LoVo (cell line): Measurements from ENCODE around the gene SLC22A6.

ENCODE experiments used
- DNase-seq: peaks from one replicate; pipeline ENCODE4 v3.0.0-alpha.2; 2016; ENCODE audit warnings: low spot score

SLC22A6 gene

GRCh38 chr11:62931499-62932278, 53.1 kb downstream of the SLC22A6 start:
- peak; percentile 15 for DNase-seq

DNA sequence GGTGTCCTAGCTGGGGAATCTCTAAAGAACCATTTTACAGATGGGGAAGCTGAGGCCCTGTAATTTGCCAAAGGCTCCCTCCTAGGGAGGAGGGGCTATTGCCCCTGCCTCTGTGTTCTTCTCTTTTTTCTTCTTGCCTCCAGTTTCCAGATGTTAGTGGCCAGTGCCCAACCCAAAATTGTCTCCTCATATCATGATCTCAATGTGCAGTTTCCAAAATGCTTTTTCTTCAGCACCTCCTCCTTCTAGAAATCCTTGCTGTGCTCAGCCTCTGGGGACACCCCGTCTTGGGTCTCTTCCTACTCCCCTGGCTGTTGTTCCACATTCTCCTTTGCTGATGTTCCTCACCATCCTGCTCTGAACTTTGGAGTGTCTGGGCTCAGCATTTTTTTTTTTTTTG, 54.1 kb downstream of the SLC22A6 start:
- no peak for DNase-seq

GRCh38 chr11:62930157-62930556, 54.6 kb downstream of the SLC22A6 start:
- DNase-seq = no peak

- DNase-seq = no peak
Observed at GRCh38 chr11:62928011-62928410, 56.8 kb downstream of the SLC22A6 start.

DNA sequence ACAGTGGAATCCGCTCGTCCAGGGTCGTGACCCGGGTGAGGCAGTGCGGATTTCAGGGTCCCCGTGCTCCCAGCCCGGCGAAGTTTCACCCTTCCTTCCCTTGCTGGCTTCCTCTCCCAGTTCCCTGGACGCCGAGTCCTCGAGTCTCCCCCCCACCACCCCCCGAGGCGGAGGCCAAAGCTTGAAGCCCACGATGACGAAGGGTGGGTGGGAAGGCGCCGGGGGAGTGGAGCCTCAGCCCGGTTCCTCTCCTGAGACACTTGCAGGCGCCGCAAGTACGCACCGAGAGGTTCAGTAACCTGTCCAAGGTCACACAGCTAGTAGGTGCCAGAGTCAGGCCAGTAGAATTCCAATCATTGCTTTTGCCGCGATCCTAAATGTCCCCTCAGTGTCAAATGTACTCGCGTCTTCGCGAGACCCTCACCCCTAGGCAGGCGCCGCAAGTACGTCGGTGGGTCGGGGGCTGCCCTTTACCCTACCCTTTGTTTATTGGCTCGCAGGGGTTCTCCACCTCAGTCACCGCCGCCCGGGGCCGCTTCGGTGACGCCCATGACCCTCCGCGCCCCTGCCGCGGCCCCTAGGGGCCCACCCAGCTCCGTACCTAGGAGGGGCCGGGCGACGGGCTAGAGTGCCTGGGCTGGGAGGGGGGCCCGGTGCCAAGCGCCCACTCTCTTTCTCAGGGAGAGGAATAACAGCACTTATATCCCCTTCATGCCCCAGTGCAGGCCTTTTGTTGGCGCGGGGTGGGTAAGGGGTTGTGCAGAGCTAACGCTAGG, 57.9 kb downstream of the SLC22A6 start:
- no peak for DNase-seq
